Osteoblast (primary cell): ENCODE results near the gene RPL7A. TPM values are rescaled to one million over a fixed set of nuclear protein-coding genes. Genes with fewer than 3 reads are reported as not detected.

Source experiments
- DNase-seq: peaks from one replicate; pipeline ENCODE4 v3.0.0; 2011; ENCODE audit warnings: low spot score, mixed read lengths; ENCODE audit not compliant: insufficient read length; ENCODE audit errors: missing footprints
- H2AFZ ChIP-seq: 2 replicates; pipeline ENCODE4 v1.6.0; 2011; ENCODE audit warnings: mild to moderate bottlenecking, low read length
- H3K27ac ChIP-seq: 2 replicates; pipeline ENCODE4 v1.5.1; 2011; ENCODE audit warnings: mild to moderate bottlenecking, low read depth, low read length, moderate library complexity
- H3K27me3 ChIP-seq: 2 replicates; pipeline ENCODE4 v1.6.0; 2012; ENCODE audit warnings: mild to moderate bottlenecking, control low read depth, inconsistent platforms, low read length, moderate library complexity; ENCODE audit not compliant: insufficient read depth
- H3K36me3 ChIP-seq: 2 replicates; pipeline ENCODE4 v1.5.1; 2011; ENCODE audit warnings: mild to moderate bottlenecking, low read length, control low read depth, moderate library complexity; ENCODE audit not compliant: insufficient read depth
- H3K4me1 ChIP-seq: 2 replicates; pipeline ENCODE4 v1.5.1; 2011; ENCODE audit warnings: mild to moderate bottlenecking, low read length, control low read depth, moderate library complexity; ENCODE audit not compliant: insufficient read depth
- H3K4me2 ChIP-seq: 2 replicates; pipeline ENCODE4 v1.6.0; 2011; ENCODE audit warnings: mild to moderate bottlenecking, low read length; ENCODE audit not compliant: insufficient read depth
- H3K4me3 ChIP-seq: fragments of 200-600 bp; sonication (generic); 3 replicates; pipeline ENCODE4 v1.5.1; 2012; ENCODE audit warnings: mild to moderate bottlenecking, low read length, inconsistent platforms; ENCODE audit not compliant: insufficient read depth
- H3K79me2 ChIP-seq: 2 replicates; pipeline ENCODE4 v1.6.0; 2012; ENCODE audit warnings: mild to moderate bottlenecking, low read length, control low read depth, inconsistent platforms; ENCODE audit not compliant: insufficient read depth
- H3K9me3 ChIP-seq: 2 replicates; pipeline ENCODE4 v1.5.1; 2011; ENCODE audit warnings: low read depth, low read length, control low read depth
- H4K20me1 ChIP-seq: 2 replicates; pipeline ENCODE4 v1.6.0; 2012; ENCODE audit warnings: mild to moderate bottlenecking, low read length, control low read depth; ENCODE audit not compliant: insufficient read depth
- total RNA-seq: library from RNA; depleted of rRNA; stranded (reverse); fragments of >200 nt; gene quantifications from 2 replicates; pipeline ENCODE4 v1.2.3, GENCODE V29; 2012
- TF ChIP-seq, protein P1 (sequence below): IDR thresholded peaks from 2 replicates; pipeline ENCODE4 v1.5.1; 2011; ENCODE audit warnings: mild to moderate bottlenecking, low read depth, low read length, moderate library complexity; ENCODE audit errors: extremely low read depth

Gene RPL7A
- total RNA-seq, 1 donor: 1,763 TPM

DNA sequence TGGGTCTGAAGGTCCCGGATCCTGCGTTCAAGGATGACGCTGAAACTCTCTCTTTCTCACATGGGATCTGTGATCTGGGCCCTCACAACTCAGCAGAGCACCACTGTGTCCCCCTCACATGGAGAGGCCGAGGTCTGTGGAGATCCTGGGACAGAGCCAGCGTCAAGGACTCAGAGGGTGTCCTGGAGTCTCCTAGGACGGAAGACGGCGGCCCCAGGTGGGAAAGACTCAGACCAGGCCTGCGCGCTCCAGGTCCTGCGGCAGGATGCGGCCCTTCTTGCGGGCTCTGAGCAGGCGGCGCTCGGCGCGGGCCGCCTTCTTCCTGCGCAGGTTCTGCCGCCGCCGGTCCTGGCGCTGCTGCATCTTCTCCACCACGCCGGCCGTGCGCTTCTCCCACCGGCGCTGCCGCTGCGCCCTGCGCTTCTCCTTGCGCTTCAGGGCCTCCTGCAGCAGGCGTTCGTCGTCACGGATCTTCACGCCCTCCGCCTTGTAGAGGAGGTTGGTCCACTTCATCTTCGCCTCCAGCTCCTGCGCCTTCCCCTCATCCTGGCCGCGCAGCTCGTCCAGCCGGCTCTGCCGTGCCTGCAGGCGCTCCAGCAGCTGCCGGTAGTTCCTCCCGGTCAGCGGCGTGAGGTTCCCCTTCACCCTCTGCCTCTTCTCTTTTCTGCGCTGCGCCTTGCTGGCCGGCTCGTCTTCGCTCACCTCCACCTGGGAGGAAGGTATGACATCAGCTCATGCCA, 16.2 kb upstream of the RPL7A start:
- TF ChIP-seq, protein P1, sequence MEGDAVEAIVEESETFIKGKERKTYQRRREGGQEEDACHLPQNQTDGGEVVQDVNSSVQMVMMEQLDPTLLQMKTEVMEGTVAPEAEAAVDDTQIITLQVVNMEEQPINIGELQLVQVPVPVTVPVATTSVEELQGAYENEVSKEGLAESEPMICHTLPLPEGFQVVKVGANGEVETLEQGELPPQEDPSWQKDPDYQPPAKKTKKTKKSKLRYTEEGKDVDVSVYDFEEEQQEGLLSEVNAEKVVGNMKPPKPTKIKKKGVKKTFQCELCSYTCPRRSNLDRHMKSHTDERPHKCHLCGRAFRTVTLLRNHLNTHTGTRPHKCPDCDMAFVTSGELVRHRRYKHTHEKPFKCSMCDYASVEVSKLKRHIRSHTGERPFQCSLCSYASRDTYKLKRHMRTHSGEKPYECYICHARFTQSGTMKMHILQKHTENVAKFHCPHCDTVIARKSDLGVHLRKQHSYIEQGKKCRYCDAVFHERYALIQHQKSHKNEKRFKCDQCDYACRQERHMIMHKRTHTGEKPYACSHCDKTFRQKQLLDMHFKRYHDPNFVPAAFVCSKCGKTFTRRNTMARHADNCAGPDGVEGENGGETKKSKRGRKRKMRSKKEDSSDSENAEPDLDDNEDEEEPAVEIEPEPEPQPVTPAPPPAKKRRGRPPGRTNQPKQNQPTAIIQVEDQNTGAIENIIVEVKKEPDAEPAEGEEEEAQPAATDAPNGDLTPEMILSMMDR: no peak

GRCh38 chr9:133332381-133332730, 15.7 kb upstream of the RPL7A start:
- TF ChIP-seq, protein P1: no peak
- no peak overlapping the region for H3K4me3 ChIP-seq

More for the DNA sequence above, 16.2 kb upstream of the RPL7A start:
- peak; percentile 62 for DNase-seq
- no peaks in the 10 kb centered on the region for H3K9me3 ChIP-seq
- H3K27me3 ChIP-seq: no peaks in the 10 kb centered on the region
- H2AFZ ChIP-seq: no peak overlapping the region
- peaks cover 21% of the 10 kb centered on the region for H4K20me1 ChIP-seq
- no peak overlapping the region for H3K27ac ChIP-seq
- peaks cover 31% of the 10 kb centered on the region for H3K79me2 ChIP-seq
- peaks cover 13% of the 10 kb centered on the region for H3K4me1 ChIP-seq
- no peak overlapping the region for H3K4me3 ChIP-seq
- H3K36me3 ChIP-seq: peaks cover 45% of the 10 kb centered on the region
- no peak overlapping the region for H3K4me2 ChIP-seq

DNA sequence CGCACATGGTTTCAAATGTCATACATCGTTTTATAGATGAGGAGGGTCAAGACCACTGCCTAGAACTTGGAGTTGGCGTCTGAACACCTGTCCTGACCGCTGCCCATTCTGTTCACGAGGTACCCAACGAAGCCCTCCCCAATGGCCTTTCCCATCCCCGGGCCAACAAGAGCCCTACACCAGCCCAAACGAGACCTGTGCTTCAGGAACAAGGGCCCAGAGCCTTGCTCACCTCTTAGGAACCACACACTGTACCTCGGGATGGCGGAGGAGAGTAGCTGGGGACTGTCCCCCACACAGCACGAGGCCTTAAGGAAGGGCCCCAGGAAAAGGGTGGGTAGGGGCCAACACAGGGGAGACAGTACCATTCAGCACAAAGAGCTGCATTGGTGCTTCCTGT, 15.0 kb upstream of the RPL7A start:
- H3K4me2 ChIP-seq: no peak overlapping the region
- peak; percentile 72 for DNase-seq
- peaks cover 31% of the 10 kb centered on the region for H3K79me2 ChIP-seq
- H3K36me3 ChIP-seq: peaks cover 45% of the 10 kb centered on the region
- peaks cover 14% of the 10 kb centered on the region for H3K4me1 ChIP-seq
- TF ChIP-seq, protein P1: no peak
- H3K9me3 ChIP-seq: no peaks in the 10 kb centered on the region
- no peak overlapping the region for H2AFZ ChIP-seq
- H3K27me3 ChIP-seq: no peaks in the 10 kb centered on the region
- no peak overlapping the region for H3K4me3 ChIP-seq
- H3K27ac ChIP-seq: no peak overlapping the region
- H4K20me1 ChIP-seq: peaks cover 21% of the 10 kb centered on the region

More at GRCh38 chr9:133332381-133332730, 15.7 kb upstream of the RPL7A start:
- Histone ChIP-seq H3K27me3 (no peaks in the 10 kb centered on the region), H4K20me1 (peaks cover 21% of the 10 kb centered on the region), H2AFZ (no peak overlapping the region), H3K27ac (no peak overlapping the region), H3K79me2 (peaks cover 31% of the 10 kb centered on the region), H3K36me3 (peaks cover 45% of the 10 kb centered on the region), H3K4me1 (peaks cover 14% of the 10 kb centered on the region), H3K9me3 (no peaks in the 10 kb centered on the region), H3K4me2 (no peak overlapping the region)
- DNase-seq: no peak

DNA sequence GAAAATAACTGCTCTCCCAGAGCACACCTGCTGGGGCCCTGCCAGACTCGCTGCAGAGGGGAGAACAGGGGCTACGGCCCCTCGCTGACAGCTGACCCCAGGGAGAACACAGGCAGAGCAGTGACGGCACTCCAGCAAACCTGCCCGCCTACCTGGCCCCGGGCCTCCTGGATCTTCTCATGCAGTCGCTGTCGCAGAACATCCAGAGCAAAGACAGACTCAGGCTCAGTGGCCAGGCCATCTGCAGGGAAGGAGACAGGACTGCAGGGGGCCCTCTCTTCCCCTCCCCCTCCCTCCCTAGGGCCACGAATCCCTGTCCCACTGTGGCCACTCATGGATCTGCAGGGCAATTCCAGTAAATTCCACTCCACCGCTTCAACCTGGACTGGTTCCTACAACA, 14.5 kb upstream of the RPL7A start:
- Histone ChIP-seq H2AFZ (no peak overlapping the region), H3K9me3 (no peaks in the 10 kb centered on the region), H3K79me2 (peaks cover 31% of the 10 kb centered on the region), H3K4me3 (no peak overlapping the region), H3K4me2 (no peak overlapping the region), H3K27me3 (no peaks in the 10 kb centered on the region), H3K4me1 (peaks cover 14% of the 10 kb centered on the region), H3K36me3 (peaks cover 45% of the 10 kb centered on the region), H4K20me1 (peaks cover 21% of the 10 kb centered on the region), H3K27ac (no peak overlapping the region)
- DNase-seq: peak; percentile 54
- TF ChIP-seq, protein P1: no peak
